C4-2B (cell line): ENCODE data around the gene BMP2K.
"Not testable (repeated sequence)": the region's sequence is repeated elsewhere in the genome, so short reads cannot be mapped to it uniquely, and the experiment has no call there.

Experiments
- H3K27ac ChIP-seq: fragments of 450-650 bp; 2 replicates; pipeline ENCODE4 v1.5.1; 2017
- ZFX ChIP-seq: fragments of 450-650 bp; IDR thresholded peaks from 2 replicates; pipeline ENCODE4 v1.6.1; 2017
- TF ChIP-seq, protein P1 (sequence below): fragments of 450-650 bp; conservative IDR thresholded peaks from 2 replicates; pipeline ENCODE4 v1.5.1; 2017; ENCODE audit warnings: mild to moderate bottlenecking

The BMP2K gene

GRCh38 chr4:78809928-78810835 is 34.0 kb downstream of the BMP2K start:
- TF ChIP-seq, protein P1, sequence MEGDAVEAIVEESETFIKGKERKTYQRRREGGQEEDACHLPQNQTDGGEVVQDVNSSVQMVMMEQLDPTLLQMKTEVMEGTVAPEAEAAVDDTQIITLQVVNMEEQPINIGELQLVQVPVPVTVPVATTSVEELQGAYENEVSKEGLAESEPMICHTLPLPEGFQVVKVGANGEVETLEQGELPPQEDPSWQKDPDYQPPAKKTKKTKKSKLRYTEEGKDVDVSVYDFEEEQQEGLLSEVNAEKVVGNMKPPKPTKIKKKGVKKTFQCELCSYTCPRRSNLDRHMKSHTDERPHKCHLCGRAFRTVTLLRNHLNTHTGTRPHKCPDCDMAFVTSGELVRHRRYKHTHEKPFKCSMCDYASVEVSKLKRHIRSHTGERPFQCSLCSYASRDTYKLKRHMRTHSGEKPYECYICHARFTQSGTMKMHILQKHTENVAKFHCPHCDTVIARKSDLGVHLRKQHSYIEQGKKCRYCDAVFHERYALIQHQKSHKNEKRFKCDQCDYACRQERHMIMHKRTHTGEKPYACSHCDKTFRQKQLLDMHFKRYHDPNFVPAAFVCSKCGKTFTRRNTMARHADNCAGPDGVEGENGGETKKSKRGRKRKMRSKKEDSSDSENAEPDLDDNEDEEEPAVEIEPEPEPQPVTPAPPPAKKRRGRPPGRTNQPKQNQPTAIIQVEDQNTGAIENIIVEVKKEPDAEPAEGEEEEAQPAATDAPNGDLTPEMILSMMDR: no peak
- TF ChIP-seq ZFX: no peak

GRCh38 chr4:78811034-78811433 is 34.9 kb downstream of the BMP2K start:
- TF ChIP-seq, protein P1: no peak
- TF ChIP-seq ZFX: no peak
- H3K27ac ChIP-seq: no peak overlapping the region

More at GRCh38 chr4:78809928-78810835, 34.0 kb downstream of the BMP2K start:
- no peak overlapping the region for H3K27ac ChIP-seq

DNA sequence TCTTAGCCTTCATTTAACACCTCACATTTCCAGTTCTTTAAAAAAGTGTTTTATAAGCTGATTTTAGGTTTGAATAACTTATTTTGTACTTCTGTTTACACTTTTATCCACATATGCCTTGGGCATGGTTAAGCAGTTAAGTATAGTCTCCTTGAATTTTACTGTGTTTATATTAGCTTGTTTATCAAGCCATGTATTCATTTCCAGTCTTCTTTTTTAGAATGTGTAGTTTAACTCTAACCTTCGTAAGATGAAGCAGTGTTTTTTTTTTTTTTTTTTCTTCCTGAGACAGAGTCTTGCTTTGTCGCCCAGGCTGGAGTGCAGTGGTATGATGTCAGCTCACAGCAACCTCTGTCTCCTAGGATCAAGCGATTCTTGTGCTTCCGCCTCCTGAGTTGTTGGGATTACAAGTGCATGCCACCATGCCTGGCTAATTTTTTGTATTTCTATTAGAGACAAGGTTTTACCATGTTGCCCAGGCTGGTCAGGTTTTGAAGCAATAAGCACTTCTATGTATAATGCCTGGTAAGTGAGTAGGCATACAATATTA is 42.5 kb downstream of the BMP2K start:
- no peak for TF ChIP-seq ZFX
- TF ChIP-seq, protein P1: no peak
- H3K27ac ChIP-seq: no peak overlapping the region

DNA sequence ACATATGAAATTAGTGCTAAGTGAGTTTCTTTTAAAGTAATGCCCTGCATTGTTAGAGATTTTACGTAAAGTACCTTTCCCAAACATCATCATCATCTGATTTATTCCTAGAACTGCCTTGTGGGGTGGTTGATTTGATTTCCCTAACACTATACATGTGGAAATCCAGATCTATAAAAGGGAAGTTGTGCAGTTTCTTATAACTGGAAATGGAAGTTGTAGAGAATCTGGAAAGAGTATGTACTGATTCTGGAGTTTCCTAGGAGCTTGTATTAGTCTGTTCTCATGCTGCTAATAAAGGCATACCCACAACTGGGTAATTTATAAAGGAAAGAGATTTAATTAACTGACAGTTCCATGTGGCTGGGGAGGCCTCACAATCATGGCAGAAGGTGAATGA is 47.9 kb downstream of the BMP2K start:
- no peak overlapping the region for H3K27ac ChIP-seq
- TF ChIP-seq, protein P1: no peak
- no peak for TF ChIP-seq ZFX

- no peak overlapping the region for H3K27ac ChIP-seq
- no peak for TF ChIP-seq ZFX
- TF ChIP-seq, protein P1: no peak
Measured at GRCh38 chr4:78827191-78827590, 51.0 kb downstream of the BMP2K start.

- no peak for TF ChIP-seq ZFX
- TF ChIP-seq, protein P1: no peak
Measured at GRCh38 chr4:78829296-78829695, 53.1 kb downstream of the BMP2K start.

GRCh38 chr4:78839676-78840075 is 63.5 kb downstream of the BMP2K start:
- H3K27ac ChIP-seq: not testable (repeated sequence)

More at GRCh38 chr4:78829296-78829695, 53.1 kb downstream of the BMP2K start:
- no peak overlapping the region for H3K27ac ChIP-seq

DNA sequence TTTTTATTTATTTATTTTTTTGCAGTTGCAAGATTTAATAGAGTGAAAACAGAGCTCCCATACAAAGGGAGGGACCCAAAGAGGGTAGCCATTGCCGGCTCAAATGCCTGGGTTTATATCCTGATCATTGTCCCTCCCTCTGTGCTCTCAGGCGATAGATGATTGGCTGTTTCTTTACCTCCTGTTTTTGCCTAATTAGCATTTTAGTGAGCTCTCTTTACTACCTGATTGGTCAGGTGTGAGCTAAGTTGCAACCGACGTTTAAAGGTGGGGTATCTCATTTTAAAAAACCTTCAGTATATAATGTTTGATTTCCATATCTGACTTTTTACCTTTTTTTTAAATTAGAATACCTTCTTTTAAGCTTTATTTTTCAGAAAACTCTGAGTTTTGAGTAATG is 64.1 kb downstream of the BMP2K start:
- not testable (repeated sequence) for H3K27ac ChIP-seq
